22Rv1 (cell line): ENCODE measurements around the gene PPP2R1A.

ENCODE experiments used
- CTCF ChIP-seq: fragments of 450-650 bp; IDR thresholded peaks from 2 replicates; pipeline ENCODE4 v1.5.1; 2017; ENCODE audit warnings: mild to moderate bottlenecking
- ZFX ChIP-seq: fragments of 450-650 bp; IDR thresholded peaks from 2 replicates; pipeline ENCODE4 v1.6.1; 2017; ENCODE audit warnings: antibody characterized with exemption, borderline replicate concordance

- TF ChIP-seq CTCF (no peak), ZFX (no peak)
Observed at GRCh38 chr19:52172347-52172746, 17.5 kb upstream of the PPP2R1A start.
